NCI-H1694 treated with DMSO at 0.1 percent for 48 hours (cell line): ENCODE results near the gene HOXA11.

ENCODE experiments used
- DNase-seq: peaks from one replicate; lab custom pipeline; 2025; lab: John Stamatoyannopoulos, UW

HOXA11 gene

DNA sequence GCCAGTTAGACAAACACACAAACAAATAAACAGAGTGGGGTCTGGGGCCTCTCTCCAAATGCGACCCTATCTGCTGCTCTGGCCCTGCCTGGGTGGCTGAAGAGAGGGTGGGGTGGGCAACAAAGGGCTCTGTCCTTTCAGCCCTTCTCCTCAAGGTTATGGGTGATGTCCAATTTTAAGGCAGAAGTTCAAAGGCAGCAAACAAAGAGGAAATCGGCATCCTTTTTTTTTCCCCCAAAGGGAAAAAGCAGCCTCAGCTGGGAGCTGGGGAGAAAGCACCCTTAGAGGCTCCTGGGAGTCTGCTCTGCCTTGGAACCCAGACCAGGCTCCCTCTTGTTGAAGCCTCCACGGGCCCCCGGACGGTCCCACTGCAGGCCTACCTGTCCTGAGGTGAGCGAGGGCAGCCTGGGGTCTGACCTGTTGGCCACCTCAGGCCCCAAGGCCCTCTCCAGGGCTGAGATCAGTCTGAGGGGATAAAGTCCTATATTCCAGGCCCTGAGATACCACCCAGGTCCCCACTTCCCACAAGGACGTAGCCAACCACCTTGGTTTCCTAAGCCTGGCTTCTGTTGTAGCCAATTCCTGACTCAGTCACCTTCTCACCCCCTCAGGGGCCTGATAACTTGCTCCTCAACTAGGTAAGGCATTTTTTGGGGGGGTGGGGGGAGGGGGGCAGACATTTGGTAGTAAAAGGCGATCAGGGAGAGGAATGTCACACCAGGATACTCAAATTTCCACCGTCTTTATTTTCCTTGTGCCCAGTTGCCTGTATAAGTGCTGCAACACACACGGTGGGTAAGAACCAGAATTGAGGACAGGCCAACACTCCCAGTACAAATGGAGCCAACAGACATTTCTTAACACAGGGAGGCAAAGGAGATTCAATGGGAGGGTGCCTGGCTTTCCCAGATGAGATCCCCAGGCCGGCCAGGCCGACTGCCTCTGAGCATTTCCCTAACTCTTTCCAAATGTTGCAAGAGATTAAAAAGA lies 4.3 kb downstream of the HOXA11 start:
- DNase-seq, result no peak

GRCh38 chr7:27179503-27180430 lies 5.3 kb downstream of the HOXA11 start:
- DNase-seq, result no peak

DNA sequence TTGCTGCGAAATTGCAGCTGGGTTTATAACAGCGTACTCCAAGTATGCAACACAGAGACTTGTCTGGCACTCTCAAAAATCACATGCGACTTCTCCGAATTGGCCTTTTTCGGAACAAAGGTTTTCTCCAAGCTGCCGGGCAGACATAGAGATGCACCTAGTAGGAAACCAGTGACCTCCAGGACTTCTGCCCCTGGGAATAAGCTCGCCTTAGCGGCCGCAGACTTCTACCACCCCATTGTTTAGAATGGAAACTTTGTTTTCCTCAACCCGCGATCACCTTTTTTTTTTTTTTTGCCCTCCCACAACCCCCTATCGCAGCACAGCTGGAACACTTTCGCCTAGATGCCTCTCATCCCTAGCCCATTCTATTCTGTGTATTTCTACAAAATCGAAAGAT lies 6.0 kb downstream of the HOXA11 start:
- DNase-seq, result no peak

DNA sequence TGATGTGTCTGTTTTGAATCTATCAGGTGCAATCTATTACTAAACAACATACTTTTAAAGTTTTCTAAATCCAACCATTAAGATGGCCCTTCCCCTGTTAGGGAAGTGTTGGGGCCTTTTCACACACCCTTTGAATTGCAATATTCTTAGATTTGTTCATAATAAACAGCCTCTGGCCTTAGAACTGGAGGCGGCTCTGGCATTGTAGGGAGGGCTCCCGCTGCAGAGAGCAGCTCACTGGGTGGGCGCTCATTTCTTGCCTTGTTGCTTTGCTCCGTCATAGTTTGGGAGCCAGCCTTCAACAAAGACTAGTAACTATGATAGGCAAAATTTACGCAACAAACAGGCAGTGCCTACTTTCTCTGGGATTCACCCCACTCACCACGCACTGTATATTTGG lies 6.7 kb downstream of the HOXA11 start:
- no peak for DNase-seq

- DNase-seq, result no peak
Observed at GRCh38 chr7:27177795-27178320, 7.2 kb downstream of the HOXA11 start.

- DNase-seq, result no peak
Observed at GRCh38 chr7:27176962-27177794, 7.9 kb downstream of the HOXA11 start.

DNA sequence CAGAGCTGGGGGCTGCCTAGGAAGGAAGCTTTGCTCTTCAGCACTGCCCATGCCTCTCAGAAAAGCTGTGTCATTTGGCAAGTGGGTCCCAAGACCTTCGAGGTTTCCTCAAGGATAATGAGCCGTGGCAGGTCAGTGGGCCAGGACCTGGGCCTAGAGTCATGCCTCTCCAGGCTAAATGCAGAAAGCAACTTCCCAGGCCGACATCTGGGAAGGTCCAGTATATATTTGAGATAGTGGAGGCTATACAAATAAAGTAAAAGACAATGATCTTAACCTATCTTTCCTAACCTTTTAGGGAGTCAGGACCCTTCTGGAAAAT lies 8.5 kb downstream of the HOXA11 start:
- no peak for DNase-seq

DNA sequence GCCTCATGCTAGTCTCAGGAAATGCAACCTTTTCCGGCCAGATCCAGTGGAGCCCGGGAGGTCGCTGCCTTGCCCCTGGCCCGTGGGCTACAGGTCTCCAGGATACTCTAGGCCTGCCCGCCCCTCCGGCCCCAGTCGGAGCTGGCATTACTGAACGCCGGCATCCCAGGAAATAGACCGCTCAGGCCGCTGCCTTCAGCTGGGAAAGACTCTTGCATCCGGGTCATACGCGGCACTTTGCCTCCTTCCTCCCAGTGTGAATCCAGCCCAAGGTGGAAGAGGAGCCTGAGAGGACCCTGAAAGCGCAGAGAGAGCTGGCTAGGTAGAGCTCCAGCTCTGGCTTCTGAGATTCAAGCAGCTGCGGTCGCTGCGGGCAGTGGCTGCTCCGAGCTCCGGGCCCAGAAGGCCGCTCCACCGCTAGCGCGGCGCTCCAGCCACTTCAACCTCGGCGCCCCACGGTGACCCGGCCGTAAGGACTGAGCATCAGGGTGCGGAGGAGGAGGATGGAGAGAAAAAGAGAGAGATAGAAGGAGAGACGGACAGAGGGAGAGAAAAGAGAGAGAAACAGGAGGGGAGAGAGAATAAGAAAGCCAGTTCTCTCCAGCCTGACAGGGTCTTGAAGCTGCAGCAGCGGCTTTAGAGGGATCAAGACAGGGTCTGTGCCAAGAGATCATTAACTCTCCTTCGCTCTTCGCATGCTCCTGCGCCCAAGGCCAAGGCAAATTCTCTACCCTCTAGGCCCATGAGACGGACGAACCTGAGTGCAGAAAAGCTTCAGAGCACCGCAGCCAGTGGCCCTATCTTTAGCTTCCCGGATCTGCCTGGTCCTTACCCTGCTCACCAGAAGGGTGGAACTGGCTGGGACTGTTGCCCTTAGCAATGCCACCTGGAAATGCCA lies 9.2 kb downstream of the HOXA11 start:
- DNase-seq, result no peak

DNA sequence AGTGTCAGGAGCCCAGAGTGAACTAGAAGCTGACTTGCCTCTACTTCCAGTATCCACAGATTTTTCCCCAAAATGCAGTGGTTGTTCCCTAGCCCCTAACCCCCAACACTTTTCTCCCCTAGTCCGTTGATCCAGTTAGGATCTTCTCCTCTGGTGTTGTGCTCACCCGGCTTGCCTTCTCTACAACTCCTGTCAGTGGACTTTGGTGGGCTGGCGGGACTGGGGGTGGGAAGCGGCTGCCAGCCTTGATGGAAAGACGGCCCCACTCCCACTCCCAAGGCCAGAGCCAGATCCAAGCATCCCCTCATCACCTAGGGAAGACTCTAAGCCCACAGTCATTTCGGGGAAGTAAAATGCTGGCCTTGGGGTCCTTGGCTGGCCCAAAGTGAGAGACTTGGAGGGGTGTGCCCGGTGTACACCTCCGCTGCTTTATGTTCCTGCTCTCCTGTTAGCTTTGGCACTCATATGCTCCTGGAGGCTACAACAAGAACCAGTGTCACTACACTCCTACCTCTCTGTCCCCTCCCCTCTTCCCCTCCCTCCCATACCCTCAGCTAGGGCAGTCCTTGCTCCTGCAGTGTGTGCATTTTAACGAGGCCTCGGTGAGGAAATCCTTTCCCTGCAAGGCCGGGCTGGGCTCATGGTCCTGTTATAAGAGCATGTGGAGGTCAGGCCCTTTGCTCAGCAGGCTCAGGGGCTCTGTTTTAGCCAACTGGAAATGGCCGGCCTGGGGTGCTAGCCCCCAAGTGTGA lies 10.0 kb downstream of the HOXA11 start:
- DNase-seq, result no peak

DNA sequence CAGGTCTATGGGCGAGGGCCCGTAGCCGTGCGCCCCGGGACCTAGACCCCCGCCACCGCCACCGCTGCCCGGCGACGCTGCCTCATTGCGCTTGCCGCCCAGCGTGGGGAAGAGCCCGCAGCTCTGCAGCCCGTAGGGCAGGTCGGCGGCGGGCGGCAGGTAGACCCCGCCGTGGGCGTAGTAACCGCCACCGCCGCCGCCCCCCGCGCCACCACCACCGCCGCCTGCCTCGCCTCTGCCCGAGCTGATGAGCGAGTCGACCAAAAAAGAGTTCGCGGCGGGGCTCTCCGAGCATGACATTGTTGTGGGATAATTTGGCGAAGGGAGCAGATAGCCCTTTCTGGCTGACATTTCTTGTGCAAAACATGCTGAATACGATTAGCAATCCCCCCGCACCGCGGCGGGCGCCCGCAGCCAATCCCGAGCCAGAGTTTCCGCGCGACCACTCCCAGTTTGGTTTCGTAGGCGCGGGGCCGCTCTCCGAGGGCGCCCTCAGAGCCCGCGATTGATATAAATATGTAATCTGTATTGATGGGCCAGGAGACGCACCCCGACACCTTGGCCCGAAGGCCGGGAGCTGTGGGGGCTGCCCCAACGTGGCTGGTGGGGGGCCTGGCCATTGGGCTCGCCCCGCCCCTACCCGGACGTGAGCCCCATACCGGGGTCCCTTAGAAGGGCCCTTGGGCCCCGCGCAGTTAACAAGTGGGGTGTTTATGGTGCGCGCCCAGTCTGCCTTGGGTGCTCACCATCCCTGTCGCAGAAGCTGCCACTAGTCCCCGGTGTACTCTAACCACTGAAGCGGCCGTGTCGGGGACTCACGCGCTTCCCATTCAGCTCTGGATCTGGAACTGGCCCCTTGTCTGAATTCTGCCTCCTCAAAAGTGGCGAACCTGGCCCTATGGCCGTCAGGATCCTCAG lies 10.8 kb downstream of the HOXA11 start, which contains the start of gene HOXA10:
HOXA10 (minus strand) TSS at position 365 of the 918 bp plus-strand sequence; CDS start at position 351, 14 bp downstream.
- DNase-seq, result no peak

GRCh38 chr7:27173511-27173955 lies 11.5 kb downstream of the HOXA11 start:
- DNase-seq, result no peak

GRCh38 chr7:27172823-27173510 lies 12.1 kb downstream of the HOXA11 start:
- no peak for DNase-seq

GRCh38 chr7:27172315-27172774 lies 12.7 kb downstream of the HOXA11 start:
- no peak for DNase-seq

DNA sequence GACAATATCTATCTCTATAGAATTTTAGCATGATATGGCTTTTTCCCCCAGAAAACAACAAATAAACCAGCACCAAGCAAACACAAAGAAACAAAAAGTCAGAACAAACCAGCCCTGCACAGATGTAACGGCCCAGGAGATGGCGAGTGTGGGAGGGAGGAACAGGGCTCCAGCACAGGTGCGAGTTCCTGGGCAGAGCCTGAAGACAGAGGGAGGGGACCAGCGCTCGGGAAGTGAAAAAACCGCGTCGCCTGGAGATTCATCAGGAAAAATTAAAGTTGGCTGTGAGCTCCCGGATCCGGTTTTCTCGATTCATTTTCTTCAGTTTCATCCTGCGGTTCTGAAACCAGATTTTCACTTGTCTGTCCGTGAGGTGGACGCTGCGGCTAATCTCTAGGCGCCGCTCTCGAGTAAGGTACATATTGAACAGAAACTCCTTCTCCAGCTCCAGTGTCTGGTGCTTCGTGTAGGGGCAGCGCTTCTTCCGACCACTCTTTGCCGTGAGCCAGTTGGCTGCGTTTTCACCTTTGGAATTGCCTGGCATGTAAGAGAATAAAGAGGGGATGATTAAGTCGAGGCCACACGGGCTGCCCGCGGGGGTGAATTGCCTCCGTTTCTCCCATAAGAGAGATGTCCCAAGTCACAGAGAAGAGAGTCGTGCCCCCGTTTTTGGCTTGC lies 13.3 kb downstream of the HOXA11 start:
- DNase-seq, result no peak

DNA sequence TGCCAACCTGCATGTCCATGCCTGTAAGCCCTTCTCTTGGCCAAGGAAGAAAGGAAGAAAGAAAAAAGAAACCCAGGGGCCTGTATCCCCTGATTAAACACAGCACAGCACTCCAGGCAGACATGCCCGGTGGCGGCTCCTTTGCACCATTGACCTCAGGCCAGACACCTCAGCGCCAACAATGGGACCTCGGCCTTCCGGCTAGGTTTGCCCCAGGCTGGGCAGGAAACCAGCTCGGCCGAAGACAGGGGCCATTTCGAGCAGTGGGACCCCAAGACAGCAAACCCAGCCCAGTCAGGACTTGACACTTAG lies 13.8 kb downstream of the HOXA11 start:
- DNase-seq, result no peak

DNA sequence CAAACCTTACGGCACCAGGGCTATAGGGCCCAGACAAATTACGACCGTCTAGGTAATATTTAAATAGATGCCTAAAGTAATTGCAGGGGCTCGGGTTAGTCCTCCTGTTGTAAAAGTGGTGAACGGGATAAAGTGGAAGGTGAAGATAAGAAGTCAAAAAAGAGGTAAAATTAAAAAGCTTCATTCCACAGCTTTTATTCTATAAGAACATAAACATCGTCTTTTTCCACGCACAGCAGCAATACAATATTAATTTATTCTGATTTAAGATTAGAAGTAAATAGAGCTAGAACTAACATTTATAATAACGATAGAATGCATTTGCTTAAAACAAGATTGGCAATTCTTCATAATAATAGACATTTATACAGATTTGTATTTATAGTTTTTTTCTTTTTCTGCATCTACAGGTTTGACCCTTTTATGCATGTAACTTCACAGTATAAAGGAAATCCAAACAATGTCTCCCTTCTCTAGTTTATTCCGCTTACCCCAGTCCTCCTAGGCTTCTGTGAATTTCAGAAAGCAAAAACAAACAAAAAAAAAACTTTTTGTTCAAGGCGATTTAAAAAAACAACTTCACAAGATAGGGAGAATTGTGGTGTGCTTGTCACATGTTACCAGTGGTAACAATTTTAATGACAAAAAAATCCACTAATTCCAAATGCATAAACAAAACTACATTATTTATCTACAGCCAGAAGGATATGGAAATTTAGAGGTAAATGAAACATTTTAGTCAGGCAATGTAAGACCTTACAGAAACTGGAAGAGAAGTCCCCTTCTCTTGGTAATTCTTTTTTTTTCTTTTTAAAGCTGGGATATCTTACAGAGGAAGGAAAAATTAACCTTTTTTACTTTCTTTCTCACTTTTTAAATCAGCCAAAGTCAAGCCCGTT lies 14.4 kb downstream of the HOXA11 start:
- no peak for DNase-seq
